Chondrocyte (in vitro differentiated cells): Measurements from ENCODE around the gene TFAP2A. TPM values are rescaled to one million over a fixed set of nuclear protein-coding genes. Genes with fewer than 3 reads are reported as not detected.
A peak's percentile ranks its signal among the peaks of the same experiment; 100 is the strongest.

ENCODE experiments used
- DNase-seq: peaks from one replicate; pipeline ENCODE4 v3.0.0; 2021; ENCODE audit warnings: mixed read lengths, low spot score
- H3K27ac Mint-ChIP-seq: one replicate; pipeline ENCODE4 v1.8.0; 2021; ENCODE audit warnings: mild to moderate bottlenecking, moderate library complexity, mixed read lengths; ENCODE audit not compliant: unreplicated experiment
- H3K27me3 Mint-ChIP-seq: 2 replicates; pipeline ENCODE4 v1.8.0; 2021; ENCODE audit warnings: low read depth, mixed read lengths
- H3K36me3 Mint-ChIP-seq: 2 replicates; pipeline ENCODE4 v1.8.0; 2021; ENCODE audit warnings: low read depth, mixed read lengths
- H3K4me1 Mint-ChIP-seq: 2 replicates; pipeline ENCODE4 v1.8.0; 2021; ENCODE audit warnings: low read depth, mild to moderate bottlenecking, mixed read lengths
- H3K4me3 Mint-ChIP-seq: one replicate; pipeline ENCODE4 v1.8.0; 2021; ENCODE audit warnings: mild to moderate bottlenecking, moderate library complexity, mixed read lengths; ENCODE audit not compliant: unreplicated experiment
- H3K9me3 Mint-ChIP-seq: 2 replicates; pipeline ENCODE4 v1.8.0; 2021; ENCODE audit warnings: low read depth, mixed read lengths
- total RNA-seq: library from RNA; stranded (reverse); gene quantifications from 3 replicates; pipeline ENCODE4 v1.2.1, GENCODE V29; 2021
- TF ChIP-seq, protein P1 (sequence below): fragments of 200-600 bp; sonication (generic); IDR thresholded peaks from 2 replicates; pipeline ENCODE4 v1.5.0; 2021; ENCODE audit warnings: antibody characterized with exemption, mild to moderate bottlenecking, moderate library complexity

TFAP2A gene
- total RNA-seq, 1 donor from 2014 or later, result 1.4 TPM

DNA sequence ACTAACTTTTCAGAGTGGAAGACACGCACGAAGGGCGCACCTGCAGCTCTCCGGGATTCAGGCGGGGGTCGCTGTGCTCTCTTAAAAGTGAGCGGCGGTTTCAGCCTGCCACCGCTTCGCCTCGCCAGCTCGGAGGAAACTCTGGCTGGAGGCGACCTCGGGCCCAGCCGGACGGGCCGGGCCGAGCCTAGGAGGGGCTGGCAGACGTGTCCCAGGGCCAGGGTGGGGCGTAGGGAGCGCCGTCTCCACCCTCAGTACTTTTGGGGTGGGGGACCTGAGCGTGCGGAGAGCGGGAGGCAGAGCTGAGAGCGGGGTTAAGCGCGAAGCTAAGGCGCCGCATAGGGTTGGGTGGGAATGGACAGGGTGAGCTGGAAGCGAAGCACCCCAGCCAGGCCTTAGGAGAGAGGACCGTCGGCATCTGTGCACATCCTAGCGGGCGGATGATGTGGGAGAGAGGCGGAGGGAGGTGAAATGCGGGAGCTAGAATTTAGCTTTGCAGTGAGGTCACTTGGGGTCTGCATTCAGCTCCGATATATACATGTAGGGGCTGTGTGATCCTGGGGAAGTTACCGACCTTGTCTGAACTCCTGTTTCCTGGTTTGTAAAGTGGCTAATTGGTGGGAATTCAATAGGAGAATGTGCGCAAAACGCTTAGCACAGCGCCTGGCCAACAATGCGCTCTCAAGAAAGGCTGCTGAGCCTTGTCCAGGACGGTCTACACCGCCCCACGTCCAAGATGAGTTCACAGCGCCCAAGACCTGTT, 6.5 kb upstream of the TFAP2A start:
- H3K9me3 Mint-ChIP-seq, result no peaks in the 10 kb centered on the region

DNA sequence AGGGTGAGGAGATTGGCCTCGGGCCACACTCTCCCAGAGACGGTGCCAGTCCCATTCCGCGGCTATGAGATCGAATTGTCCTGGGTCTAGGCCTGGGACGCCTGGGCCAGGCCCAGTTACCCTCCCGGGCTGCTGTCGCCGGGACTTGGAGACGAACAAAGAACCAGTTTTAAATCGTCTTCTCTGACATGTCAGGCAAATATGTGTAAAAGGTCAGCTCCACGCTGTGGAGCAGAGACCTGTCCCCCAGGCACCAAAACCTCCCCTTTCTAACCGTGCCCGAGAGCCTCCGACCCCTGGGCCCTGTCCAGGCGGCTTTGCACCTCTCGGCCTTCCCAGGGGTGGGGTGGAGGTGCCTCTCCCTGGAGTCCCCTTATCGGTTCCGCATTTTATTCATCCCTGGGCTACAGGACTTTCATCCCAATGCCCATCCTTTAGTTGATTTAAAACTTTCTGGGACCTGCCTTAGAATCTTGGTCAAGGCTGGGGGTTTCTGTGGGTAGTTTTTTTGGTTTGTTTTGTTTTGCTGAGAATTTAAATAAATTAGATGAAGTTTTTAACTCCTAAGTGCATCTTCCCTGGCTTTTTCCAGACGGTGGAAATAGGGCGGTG, 5.8 kb upstream of the TFAP2A start:
- H3K36me3 Mint-ChIP-seq, result peaks cover 2% of the 10 kb centered on the region
- H3K27me3 Mint-ChIP-seq, result peaks cover 74% of the 10 kb centered on the region
- no peak overlapping the region for H3K27ac Mint-ChIP-seq
- H3K4me3 Mint-ChIP-seq, result no peak overlapping the region
- peaks cover 27% of the 10 kb centered on the region for H3K4me1 Mint-ChIP-seq
- H3K9me3 Mint-ChIP-seq, result no peaks in the 10 kb centered on the region
- no peak for DNase-seq
- TF ChIP-seq, protein P1, sequence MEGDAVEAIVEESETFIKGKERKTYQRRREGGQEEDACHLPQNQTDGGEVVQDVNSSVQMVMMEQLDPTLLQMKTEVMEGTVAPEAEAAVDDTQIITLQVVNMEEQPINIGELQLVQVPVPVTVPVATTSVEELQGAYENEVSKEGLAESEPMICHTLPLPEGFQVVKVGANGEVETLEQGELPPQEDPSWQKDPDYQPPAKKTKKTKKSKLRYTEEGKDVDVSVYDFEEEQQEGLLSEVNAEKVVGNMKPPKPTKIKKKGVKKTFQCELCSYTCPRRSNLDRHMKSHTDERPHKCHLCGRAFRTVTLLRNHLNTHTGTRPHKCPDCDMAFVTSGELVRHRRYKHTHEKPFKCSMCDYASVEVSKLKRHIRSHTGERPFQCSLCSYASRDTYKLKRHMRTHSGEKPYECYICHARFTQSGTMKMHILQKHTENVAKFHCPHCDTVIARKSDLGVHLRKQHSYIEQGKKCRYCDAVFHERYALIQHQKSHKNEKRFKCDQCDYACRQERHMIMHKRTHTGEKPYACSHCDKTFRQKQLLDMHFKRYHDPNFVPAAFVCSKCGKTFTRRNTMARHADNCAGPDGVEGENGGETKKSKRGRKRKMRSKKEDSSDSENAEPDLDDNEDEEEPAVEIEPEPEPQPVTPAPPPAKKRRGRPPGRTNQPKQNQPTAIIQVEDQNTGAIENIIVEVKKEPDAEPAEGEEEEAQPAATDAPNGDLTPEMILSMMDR, result no peak

More for the DNA sequence above, 6.5 kb upstream of the TFAP2A start:
- TF ChIP-seq, protein P1, result peak; percentile 63
- peaks cover 2% of the 10 kb centered on the region for H3K36me3 Mint-ChIP-seq
- no peak overlapping the region for H3K27ac Mint-ChIP-seq
- DNase-seq, result no peak
- H3K27me3 Mint-ChIP-seq, result peaks cover 70% of the 10 kb centered on the region
- H3K4me3 Mint-ChIP-seq, result no peak overlapping the region
- H3K4me1 Mint-ChIP-seq, result peaks cover 30% of the 10 kb centered on the region

DNA sequence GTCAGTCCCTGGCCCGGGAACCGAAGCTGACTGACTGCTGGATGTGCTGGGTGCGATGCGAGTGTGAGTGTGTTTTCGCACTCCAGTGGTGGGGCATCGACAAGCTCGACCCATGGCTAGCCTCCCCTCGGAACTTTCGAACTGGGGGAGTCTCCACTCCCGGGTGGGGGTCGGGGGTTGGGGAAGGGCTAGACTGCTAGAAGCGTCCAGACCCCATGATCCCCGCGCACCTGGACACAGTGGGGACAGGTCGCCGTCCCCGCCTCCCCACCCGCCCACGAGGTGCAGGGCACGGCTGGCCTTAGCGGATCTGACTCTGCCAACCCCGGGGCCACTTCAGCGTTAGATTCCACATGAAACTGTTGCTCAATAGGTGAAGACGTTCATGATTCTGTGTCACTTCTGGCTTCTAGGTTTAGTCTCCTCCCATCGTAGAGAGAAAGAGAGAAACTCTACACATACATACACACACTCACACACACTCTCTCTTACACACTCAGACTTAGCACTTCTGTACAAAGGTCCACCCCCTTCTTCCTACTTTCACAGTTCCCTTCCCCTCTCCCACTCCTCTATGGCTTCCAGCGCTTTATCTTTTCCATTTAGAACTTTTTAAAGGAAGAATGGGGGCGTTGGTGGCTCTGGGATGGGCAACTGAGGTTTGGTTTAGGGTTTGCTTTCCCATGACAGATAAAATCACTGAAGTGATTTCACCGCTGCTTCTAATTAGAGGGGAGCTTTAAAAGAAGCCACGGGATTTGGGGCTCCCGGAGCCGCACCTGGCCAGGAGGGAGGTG, 5.1 kb upstream of the TFAP2A start:
- H3K27ac Mint-ChIP-seq, result no peak overlapping the region

DNA sequence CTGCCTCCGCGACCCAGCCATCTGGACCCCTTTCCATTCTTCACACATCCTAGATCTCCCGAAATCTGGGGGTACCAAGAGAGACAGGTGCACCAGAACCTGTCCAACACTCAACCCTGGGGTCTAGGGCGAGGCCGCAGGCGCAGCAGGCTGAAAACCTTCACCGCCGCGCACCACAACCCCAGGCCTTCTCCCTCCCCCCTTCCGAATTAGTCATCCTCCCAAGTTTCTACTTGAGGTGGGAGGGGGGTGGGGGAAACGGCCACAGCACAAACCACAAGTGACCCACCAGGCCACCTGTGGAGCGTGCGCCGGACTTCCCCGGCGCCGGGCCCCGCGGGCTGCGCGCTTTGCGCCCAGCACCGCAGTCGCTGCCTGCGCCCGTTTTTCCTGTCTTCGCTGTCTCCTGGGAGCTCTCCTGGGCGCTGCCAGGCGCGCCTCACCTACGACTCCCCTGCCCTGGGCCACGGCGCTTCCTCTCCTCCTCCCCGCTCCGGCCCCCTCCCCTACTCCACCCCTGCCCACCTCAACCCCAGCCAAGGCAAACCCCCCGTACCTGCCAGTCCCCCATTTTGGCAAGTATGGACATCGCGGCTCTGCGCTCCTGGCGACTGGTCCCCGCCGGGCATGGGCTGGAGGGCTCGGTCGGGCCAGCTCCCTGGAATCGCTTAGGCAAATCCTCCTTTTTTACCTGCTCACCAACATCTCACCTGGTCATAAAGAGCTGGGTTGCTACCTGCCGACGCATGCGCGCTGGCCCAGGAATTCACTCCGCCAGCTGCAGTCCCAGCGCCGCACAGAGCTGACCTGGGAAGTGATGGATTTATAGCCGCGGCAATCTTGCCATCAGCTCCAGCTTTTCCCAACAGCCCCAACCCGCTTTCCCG, 4.2 kb upstream of the TFAP2A start:
- peaks cover 84% of the 10 kb centered on the region for H3K27me3 Mint-ChIP-seq
- H3K9me3 Mint-ChIP-seq, result no peaks in the 10 kb centered on the region
- TF ChIP-seq, protein P1, result no peak
- peaks cover 36% of the 10 kb centered on the region for H3K4me1 Mint-ChIP-seq
- no peak overlapping the region for H3K27ac Mint-ChIP-seq
- H3K36me3 Mint-ChIP-seq, result peaks cover 2% of the 10 kb centered on the region
- H3K4me3 Mint-ChIP-seq, result peak overlapping the region; percentile 63
- no peak for DNase-seq

More for the DNA sequence above, 5.1 kb upstream of the TFAP2A start:
- TF ChIP-seq, protein P1, result no peak
- peaks cover 2% of the 10 kb centered on the region for H3K36me3 Mint-ChIP-seq
- H3K4me1 Mint-ChIP-seq, result peaks cover 28% of the 10 kb centered on the region
- H3K9me3 Mint-ChIP-seq, result no peaks in the 10 kb centered on the region
- no peak for DNase-seq
- H3K4me3 Mint-ChIP-seq, result peak overlapping the region; percentile 63
- H3K27me3 Mint-ChIP-seq, result peaks cover 80% of the 10 kb centered on the region
